H1 (cell line): Measurements from ENCODE around the gene RPL7L1. TPM values are rescaled to one million over a fixed set of nuclear protein-coding genes. Genes with fewer than 3 reads are reported as not detected.

ENCODE experiments used
- CTCF ChIA-PET: fragments of 300-600 bp; sonication (Branson Sonifier 250); formaldehyde crosslinking; loops from one replicate; lab custom pipeline; 2021; ENCODE audit not compliant: partially characterized antibody; lab: Charles Lee
- POLR2A ChIA-PET: fragments of 300-600 bp; sonication (Branson Sonifier 250); formaldehyde crosslinking; loops from one replicate; lab custom pipeline; 2021; ENCODE audit warnings: inconsistent platforms; ENCODE audit not compliant: partially characterized antibody; lab: Charles Lee
- DNase-seq, 2 experiments: peaks; one replicate each; pipeline versions ENCODE4 v3.0.0 to v3.0.0-alpha.2; 2010 to 2022; ENCODE audit warnings: low spot score in 2 of 2, low read depth in 1 of 2, mixed read lengths in 1 of 2
- FAIRE-seq: peaks from 2 replicates; lab custom pipeline; 2011; peaks lifted over from hg19 to GRCh38; lab: Jason Lieb, UNC
- H2AFZ ChIP-seq: 2 replicates; pipeline ENCODE4 v1.8.1; 2012; ENCODE audit warnings: low read length, inconsistent platforms
- H2AK5ac ChIP-seq: 2 replicates; pipeline ENCODE4 v1.6.1; 2013; ENCODE audit warnings: low read depth, low read length
- H2BK120ac ChIP-seq: replicated peaks from 2 replicates; pipeline ENCODE3; 2013; ENCODE audit warnings: low read depth, low read length, inconsistent platforms
- H2BK12ac ChIP-seq: 2 replicates; pipeline ENCODE4 v1.6.1; 2013; ENCODE audit warnings: low read depth, low read length
- H2BK15ac ChIP-seq: 2 replicates; pipeline ENCODE4 v1.6.1; 2013; ENCODE audit warnings: low read length
- H2BK20ac ChIP-seq: 2 replicates; pipeline ENCODE4 v1.6.1; 2013; ENCODE audit warnings: low read length
- H2BK5ac ChIP-seq: 2 replicates; pipeline ENCODE4 v1.6.1; 2013; ENCODE audit warnings: low read depth, low read length
- H3K14ac ChIP-seq: 2 replicates; pipeline ENCODE4 v1.6.1; 2013; ENCODE audit warnings: inconsistent platforms; ENCODE audit not compliant: insufficient read length
- H3K18ac ChIP-seq: 2 replicates; pipeline ENCODE4 v1.6.1; 2013; ENCODE audit warnings: low read length; ENCODE audit errors: extremely low read depth
- H3K23ac ChIP-seq: 2 replicates; pipeline ENCODE4 v1.6.1; 2013; ENCODE audit warnings: inconsistent platforms; ENCODE audit not compliant: insufficient read length
- H3K23me2 ChIP-seq: 2 replicates; pipeline ENCODE4 v1.6.1; 2013; ENCODE audit warnings: low read depth, low read length
- H3K27ac ChIP-seq: 2 replicates; pipeline ENCODE4 v1.6.1; 2011; ENCODE audit warnings: low read depth, low read length, inconsistent platforms
- H3K27me3 ChIP-seq, 4 experiments: replicated peaks in 1 of 4; 1 replicate in 1 of 4; 2 replicates in 3 of 4; pipeline versions ENCODE4 v1.6.1 to v1.8.1; 2011 to 2013; ENCODE audit warnings: low read length in 3 of 4, mild to moderate bottlenecking in 3 of 4, inconsistent platforms in 2 of 4, mixed read lengths in 2 of 4, moderate library complexity in 1 of 4; ENCODE audit not compliant: control insufficient read depth in 3 of 4, insufficient read depth in 3 of 4; ENCODE audit errors: extremely low read depth in 1 of 4
- H3K36me3 ChIP-seq, 4 experiments: 2 replicates each; pipeline versions ENCODE4 v1.6.1 to v1.8.1; 2011 to 2013; ENCODE audit warnings: mild to moderate bottlenecking in 4 of 4, low read length in 3 of 4, moderate library complexity in 2 of 4, control low read depth in 1 of 4, inconsistent platforms in 1 of 4; ENCODE audit not compliant: insufficient read depth in 4 of 4, control insufficient read depth in 2 of 4
- H3K4ac ChIP-seq: replicated peaks from 2 replicates; pipeline ENCODE3; 2013; ENCODE audit warnings: low read length, low read depth, mixed read lengths, inconsistent platforms; ENCODE audit not compliant: insufficient read length
- H3K4me1 ChIP-seq, 4 experiments: replicated peaks in 1 of 4; 1 replicate in 1 of 4; 2 replicates in 3 of 4; pipeline versions ENCODE4 v1.6.1 to v1.8.1; 2011 to 2013; ENCODE audit warnings: low read length in 3 of 4, inconsistent platforms in 2 of 4, mixed read lengths in 1 of 4; ENCODE audit not compliant: insufficient read depth in 4 of 4, control insufficient read depth in 3 of 4
- H3K4me2 ChIP-seq, 2 experiments: 2 replicates each; pipeline versions ENCODE4 v1.6.1 to v1.8.1; 2011 to 2013; ENCODE audit warnings: low read depth in 2 of 2, low read length in 2 of 2, control low read depth in 1 of 2, inconsistent platforms in 1 of 2, mild to moderate bottlenecking in 1 of 2; ENCODE audit not compliant: insufficient read depth in 1 of 2
- H3K4me3 ChIP-seq, 4 experiments: fragments of 200-600, 300-600 bp in 1 of 4; sonication (generic), shearing (Covaris generic), sonication (Bioruptor Twin) in 1 of 4; 2 replicates each; pipeline versions ENCODE4 v1.5.1 to v1.8.1; 2011 to 2016; ENCODE audit warnings: low read length in 4 of 4, low read depth in 3 of 4, control low read depth in 2 of 4, inconsistent platforms in 2 of 4, mild to moderate bottlenecking in 2 of 4, mixed read lengths in 1 of 4, moderate library complexity in 1 of 4; ENCODE audit not compliant: insufficient read depth in 2 of 4; ENCODE audit errors: extremely low read depth in 1 of 4
- H3K56ac ChIP-seq: replicated peaks from 2 replicates; pipeline ENCODE3; 2013; ENCODE audit warnings: low read depth, mild to moderate bottlenecking, mixed read lengths, low read length, inconsistent platforms; ENCODE audit not compliant: insufficient read length
- H3K79me1 ChIP-seq: 2 replicates; pipeline ENCODE4 v1.6.1; 2013; ENCODE audit warnings: low read depth, low read length, control low read depth
- H3K79me2 ChIP-seq, 2 experiments: 2 replicates each; pipeline versions ENCODE4 v1.6.1 to v1.8.1; 2012 to 2013; ENCODE audit warnings: low read length in 2 of 2, mild to moderate bottlenecking in 2 of 2, inconsistent platforms in 1 of 2; ENCODE audit not compliant: insufficient read depth in 2 of 2, control insufficient read depth in 1 of 2
- H3K9ac ChIP-seq, 4 experiments: replicated peaks in 1 of 4; 1 replicate in 1 of 4; 2 replicates in 3 of 4; pipeline versions ENCODE4 v1.6.1 to v1.8.1; 2011 to 2013; ENCODE audit warnings: low read depth in 3 of 4, low read length in 3 of 4, control low read depth in 2 of 4, mild to moderate bottlenecking in 2 of 4, moderate library complexity in 2 of 4, inconsistent platforms in 1 of 4; ENCODE audit errors: extremely low read depth in 1 of 4
- H3K9me3 ChIP-seq, 2 experiments: 2 replicates each; pipeline versions ENCODE4 v1.6.1 to v1.8.1; 2012 to 2013; ENCODE audit warnings: mild to moderate bottlenecking in 2 of 2, moderate library complexity in 2 of 2, control low read depth in 1 of 2, inconsistent platforms in 1 of 2, low read depth in 1 of 2, low read length in 1 of 2, mixed read lengths in 1 of 2; ENCODE audit not compliant: insufficient read depth in 2 of 2
- H4K20me1 ChIP-seq, 2 experiments: replicated peaks in 1 of 2; 2 replicates each; pipeline versions ENCODE3 to v1.8.1; 2011 to 2013; ENCODE audit warnings: inconsistent platforms in 2 of 2, low read length in 2 of 2, mild to moderate bottlenecking in 1 of 2; ENCODE audit not compliant: insufficient read depth in 2 of 2, control insufficient read depth in 1 of 2
- H4K5ac ChIP-seq: 2 replicates; pipeline ENCODE4 v1.6.1; 2013; ENCODE audit warnings: low read length, low read depth, mixed read lengths, inconsistent platforms; ENCODE audit not compliant: insufficient read length
- H4K8ac ChIP-seq: 2 replicates; pipeline ENCODE4 v1.8.0; 2013; ENCODE audit warnings: mild to moderate bottlenecking, moderate library complexity, low read length, inconsistent platforms; ENCODE audit not compliant: insufficient read depth; ENCODE audit errors: extremely low read depth
- H4K91ac ChIP-seq: replicated peaks from 2 replicates; pipeline ENCODE3; 2013; ENCODE audit warnings: low read length, mixed read lengths, inconsistent platforms; ENCODE audit not compliant: insufficient read length
- EZH2 ChIP-seq: fragments of 200-600 bp; sonication (generic); IDR thresholded peaks from 2 replicates; pipeline ENCODE4 v1.7.1; 2012; ENCODE audit warnings: low read depth, mild to moderate bottlenecking, moderate library complexity, low read length, inconsistent platforms; ENCODE audit not compliant: severe bottlenecking
- KDM1A ChIP-seq: fragments of 200-600, 300-600 bp; sonication (generic); IDR thresholded peaks from 2 replicates; pipeline ENCODE4 v1.7.1; 2016; ENCODE audit warnings: mild to moderate bottlenecking, low read length, borderline replicate concordance
- SP1 ChIP-seq: IDR thresholded peaks from 2 replicates; pipeline ENCODE4 v1.6.1; 2011; ENCODE audit warnings: low read depth, low read length
- SP4 ChIP-seq: IDR thresholded peaks from 2 replicates; pipeline ENCODE4 v1.6.1; 2012; ENCODE audit warnings: low read length, inconsistent platforms
- SUZ12 ChIP-seq: fragments of 200-600 bp; sonication (generic); IDR thresholded peaks from 2 replicates; pipeline ENCODE4 v1.6.1; 2012; ENCODE audit warnings: mild to moderate bottlenecking, inconsistent platforms, low read length, moderate library complexity, mixed read lengths
- YY1 ChIP-seq: IDR thresholded peaks from 2 replicates; pipeline ENCODE4 v1.6.1; 2011; ENCODE audit warnings: low read depth, mild to moderate bottlenecking, low read length
- WGBS, 2 experiments: shearing (Covaris generic) in 1 of 2; methylation state at CpG; one replicate each; pipeline versions ENCODE4 v1.1.6 to v1.1.7; 2013 to 2015; ENCODE audit warnings: low lambda C conversion rate in 2 of 2, mixed read lengths in 2 of 2, inconsistent platforms in 1 of 2, low coverage in 1 of 2, missing lambda C conversion rate in 1 of 2; ENCODE audit not compliant: insufficient replicate concordance in 2 of 2, insufficient coverage in 1 of 2, insufficient read length in 1 of 2; ENCODE audit errors: extremely low coverage in 1 of 2, missing lambda C conversion rate in 1 of 2; 5-methylcytosine and 5-hydroxymethylcytosine counted together
- polyA plus RNA-seq, 7 experiments: library from polyadenylated mRNA; depleted of rRNA in 3 of 7; stranded (reverse) in 5 of 7; unstranded in 2 of 7; fragments of >200 nt in 5 of 7; fragments of 200-250 nt in 2 of 7; gene quantifications; 1 replicate in 5 of 7; 2 replicates in 1 of 7; 4 replicates in 1 of 7; pipeline versions ENCODE4 v1.2.1 to v1.2.3, GENCODE V29; 2011 to 2013; ENCODE audit warnings: missing spikeins in 2 of 7, mixed read lengths in 2 of 7
- total RNA-seq: library from RNA; stranded (reverse); fragmentation: NEBNext Ultra II Directional; extraction: Animal tissue kit (Norgen Biotek cat#: 25700); gene quantifications from 2 replicates; pipeline ENCODE4 v1.2.1, GENCODE V29; 2021

Gene RPL7L1
- total and polyA plus RNA-seq, 2 of the 8 experiments (the other 6 are each of a cell fraction or from before 2014, with no cell fraction given): 31.0 to 117 TPM

DNA sequence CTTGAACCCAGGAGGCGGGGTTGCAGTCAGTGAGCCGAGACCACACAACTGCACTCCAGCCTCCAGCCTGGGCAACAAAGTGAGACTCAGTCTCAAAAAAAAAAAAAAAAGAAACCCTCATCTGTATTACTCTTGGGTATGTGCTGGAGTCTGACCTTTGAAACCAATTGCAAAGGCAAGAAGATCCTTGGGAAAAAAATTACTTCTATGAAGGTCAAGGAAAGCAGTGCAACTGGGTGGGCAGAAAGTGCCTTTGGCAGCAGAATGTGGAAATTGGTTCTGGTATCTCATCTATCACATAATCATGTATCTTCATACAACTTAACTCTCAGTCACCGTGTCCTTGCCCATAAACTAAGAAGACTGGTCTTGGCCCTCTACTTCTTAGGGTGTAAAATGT lies 7.7 kb upstream of the RPL7L1 start:
- Histone ChIP-seq H3K27ac (no peak overlapping the region), H3K36me3 (no peaks in the 10 kb centered on the region; a peak in 2 of 8 replicates), H3K14ac (no peak overlapping the region), H3K23me2 (no peaks in the 10 kb centered on the region), H2AFZ (no peak overlapping the region), H3K18ac (no peak overlapping the region), H2BK12ac (no peak overlapping the region), H3K79me1 (no peaks in the 10 kb centered on the region), H3K56ac (no peak overlapping the region), H3K9me3 (no peaks in the 10 kb centered on the region), H2BK120ac (no peak overlapping the region), H3K23ac (no peak overlapping the region), H3K79me2 (no peaks in the 10 kb centered on the region), H2BK20ac (no peak overlapping the region), H4K91ac (no peak overlapping the region), H3K4me2 (no peak overlapping the region), H2AK5ac (no peak overlapping the region), H3K27me3 (no peaks in the 10 kb centered on the region), H3K4me3 (no peak overlapping the region), H2BK15ac (no peak overlapping the region)
- no peak for DNase-seq
- POLR2A ChIA-PET: interaction anchor here (0.7 to 3.4 kb wide), 3 partner anchors 8 to 135 kb away, joined by 3 to 15 read pairs (median 3); partner anchors contain the start of gene RPL7L1
- no peak for FAIRE-seq
- 92% methylated on average over 3 of the region's 3 CpGs; no CpG with 5 or more reads in 1 of the 2 experiments for WGBS, 2 experiments
- CTCF ChIA-PET: interaction anchor here (0.7 to 1.6 kb wide), 3 partner anchors 28 to 360 kb away, joined by 3 to 4 read pairs (median 3); no protein-coding TSS in a partner anchor
- TF ChIP-seq YY1 (no peak), KDM1A (no peak), SP1 (no peak), SUZ12 (no peak), SP4 (no peak), EZH2 (no peak)
- TF ChIP-seq, all 59 proteins: peak for 0
- Histone ChIP-seq H3K4ac (no peak overlapping the region), H4K5ac (no peak overlapping the region), H3K4me1 (no peaks in the 10 kb centered on the region), H2BK5ac (no peak overlapping the region), H4K20me1 (no peaks in the 10 kb centered on the region), H4K8ac (no peak overlapping the region), H3K9ac (no peak overlapping the region)
